Measurements from ENCODE around the gene CCNQ. TPM values are rescaled to one million over a fixed set of nuclear protein-coding genes. Genes with fewer than 3 reads are reported as not detected.

The CCNQ gene
- polyA plus RNA-seq, 1 donor (not counting 4 experiments of a cell fraction or from before 2014, with no cell fraction given): 31.1 TPM

DNA sequence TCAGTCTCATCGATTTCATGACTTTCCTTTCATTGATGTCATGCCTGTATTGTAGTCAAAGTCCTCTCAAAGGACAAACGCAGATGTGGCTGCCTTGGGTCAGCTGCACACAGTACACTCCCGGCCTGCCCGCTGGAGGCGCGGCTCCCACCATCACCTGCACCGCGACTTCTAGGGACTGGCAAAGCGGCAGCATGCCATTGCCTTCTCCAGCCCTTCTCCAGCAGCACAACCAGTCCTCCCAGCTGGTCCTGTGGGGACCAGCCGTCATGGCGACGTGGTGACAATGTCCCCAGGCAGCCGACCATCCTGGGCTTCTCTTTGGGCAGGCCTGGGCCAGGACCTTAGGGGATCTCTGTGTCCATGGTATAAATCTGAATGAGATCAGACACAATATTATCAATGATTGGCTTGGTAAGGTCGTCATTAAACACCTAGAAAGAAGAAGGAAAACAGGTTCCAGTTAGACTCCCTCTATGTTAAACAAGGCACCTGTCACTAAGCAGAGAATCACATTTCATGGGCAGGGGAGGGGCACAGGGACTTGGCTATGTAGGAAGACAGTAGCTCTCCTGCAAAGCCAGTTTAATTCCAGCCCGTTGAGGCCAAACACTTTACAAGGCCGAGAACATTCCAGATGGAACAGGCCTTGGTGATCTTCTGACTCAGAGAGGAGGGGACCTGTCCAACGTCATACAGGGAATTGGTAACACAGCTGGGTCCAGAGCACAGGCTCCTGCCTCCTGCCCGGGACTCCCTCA lies 10.7 kb downstream of the CCNQ start:
- H4K20me1 ChIP-seq (ENCODE audit: control insufficient read depth, extremely low read depth, insufficient read depth, low read length): no peaks in the 10 kb centered on the region
- H3K4me3 ChIP-seq (ENCODE audit: control insufficient read depth in 2 of 3, extremely low read depth in 1 of 3, insufficient read depth in 2 of 3, low read depth in 1 of 3, low read length in 3 of 3): no peak overlapping the region
- FAIRE-seq: no peak
- no peak overlapping the region for H3K9ac ChIP-seq (ENCODE audit: control insufficient read depth, extremely low read depth, insufficient read depth, low read length)
- no peaks in the 10 kb centered on the region for H3K9me3 ChIP-seq (ENCODE audit: control insufficient read depth, low read depth, low read length)
- H3K36me3 ChIP-seq (ENCODE audit: control insufficient read depth in 2 of 2, extremely low read depth in 1 of 2, insufficient read depth in 2 of 2, low read length in 2 of 2): peaks cover 3 to 7% of the 10 kb centered on the region in 2 experiments
- H3K79me2 ChIP-seq (ENCODE audit: control insufficient read depth, insufficient read depth, low read length): no peaks in the 10 kb centered on the region
- DNase-seq (ENCODE audit: low read depth, low spot score): no peak
- H3K27ac ChIP-seq (ENCODE audit: control insufficient read depth, insufficient read depth, low read length): no peak overlapping the region
- no peak overlapping the region for H2AFZ ChIP-seq (ENCODE audit: control insufficient read depth, low read length)
- peaks cover 2% of the 10 kb centered on the region for H3K4me1 ChIP-seq (ENCODE audit: control insufficient read depth, extremely low read depth, insufficient read depth, low read length)
- dilution Hi-C loops (cut with MboI; ENCODE audit: extremely low pct_ligation_motif_present, low sequenced_read_pairs): no loop called here
- TF ChIP-seq, protein P1, sequence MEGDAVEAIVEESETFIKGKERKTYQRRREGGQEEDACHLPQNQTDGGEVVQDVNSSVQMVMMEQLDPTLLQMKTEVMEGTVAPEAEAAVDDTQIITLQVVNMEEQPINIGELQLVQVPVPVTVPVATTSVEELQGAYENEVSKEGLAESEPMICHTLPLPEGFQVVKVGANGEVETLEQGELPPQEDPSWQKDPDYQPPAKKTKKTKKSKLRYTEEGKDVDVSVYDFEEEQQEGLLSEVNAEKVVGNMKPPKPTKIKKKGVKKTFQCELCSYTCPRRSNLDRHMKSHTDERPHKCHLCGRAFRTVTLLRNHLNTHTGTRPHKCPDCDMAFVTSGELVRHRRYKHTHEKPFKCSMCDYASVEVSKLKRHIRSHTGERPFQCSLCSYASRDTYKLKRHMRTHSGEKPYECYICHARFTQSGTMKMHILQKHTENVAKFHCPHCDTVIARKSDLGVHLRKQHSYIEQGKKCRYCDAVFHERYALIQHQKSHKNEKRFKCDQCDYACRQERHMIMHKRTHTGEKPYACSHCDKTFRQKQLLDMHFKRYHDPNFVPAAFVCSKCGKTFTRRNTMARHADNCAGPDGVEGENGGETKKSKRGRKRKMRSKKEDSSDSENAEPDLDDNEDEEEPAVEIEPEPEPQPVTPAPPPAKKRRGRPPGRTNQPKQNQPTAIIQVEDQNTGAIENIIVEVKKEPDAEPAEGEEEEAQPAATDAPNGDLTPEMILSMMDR (optimal IDR thresholded peaks at IDR 0.05 in 1 of 3, IDR thresholded peaks at IDR 0.05 in 1 of 3, conservative IDR thresholded peaks at IDR 0.05 in 1 of 3; ENCODE audit: extremely low read depth in 1 of 3, insufficient read depth in 2 of 3, low read length in 3 of 3): no peak
- no peak for TF ChIP-seq EZH2 (IDR thresholded peaks at IDR 0.05; ENCODE audit: low read length)
- no peak overlapping the region for H3K4me2 ChIP-seq (ENCODE audit: control insufficient read depth, extremely low read depth, insufficient read depth, low read depth, low read length)
- no peaks in the 10 kb centered on the region for H3K27me3 ChIP-seq (ENCODE audit: control insufficient read depth, extremely low read depth, insufficient read depth, low read length)
- H3K9me1 ChIP-seq (ENCODE audit: control insufficient read depth, extremely low read depth, insufficient read depth, low read length): no peaks in the 10 kb centered on the region

DNA sequence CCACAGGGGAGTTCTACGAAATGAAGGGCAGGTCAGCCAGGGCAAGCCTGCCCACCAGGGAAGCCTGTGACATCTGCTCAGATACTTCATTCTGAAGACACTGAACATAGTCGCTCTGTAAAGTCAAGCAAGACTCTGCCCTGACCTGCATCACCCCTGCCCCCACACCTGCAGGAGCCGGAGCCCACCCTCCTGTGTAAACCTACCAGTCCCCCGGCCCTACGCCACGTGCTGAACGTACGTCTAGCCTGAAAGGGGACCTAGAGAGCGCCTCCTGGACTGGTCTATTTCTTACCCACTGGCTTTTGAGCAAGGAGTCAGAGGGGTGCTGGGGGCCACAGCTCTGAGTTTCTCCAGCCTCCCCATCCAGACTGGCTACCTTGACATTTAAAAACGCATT lies 11.6 kb downstream of the CCNQ start:
- no peak overlapping the region for H3K4me2 ChIP-seq (ENCODE audit: control insufficient read depth, extremely low read depth, insufficient read depth, low read depth, low read length)
- H3K4me3 ChIP-seq (ENCODE audit: control insufficient read depth in 2 of 3, extremely low read depth in 1 of 3, insufficient read depth in 2 of 3, low read depth in 1 of 3, low read length in 3 of 3): no peak overlapping the region
- H3K4me1 ChIP-seq (ENCODE audit: control insufficient read depth, extremely low read depth, insufficient read depth, low read length): peaks cover 6% of the 10 kb centered on the region
- H4K20me1 ChIP-seq (ENCODE audit: control insufficient read depth, extremely low read depth, insufficient read depth, low read length): no peaks in the 10 kb centered on the region
- dilution Hi-C loops (cut with MboI; ENCODE audit: extremely low pct_ligation_motif_present, low sequenced_read_pairs): no loop called here
- peaks cover 3 to 7% of the 10 kb centered on the region in 2 experiments for H3K36me3 ChIP-seq (ENCODE audit: control insufficient read depth in 2 of 2, extremely low read depth in 1 of 2, insufficient read depth in 2 of 2, low read length in 2 of 2)
- H3K9me1 ChIP-seq (ENCODE audit: control insufficient read depth, extremely low read depth, insufficient read depth, low read length): no peaks in the 10 kb centered on the region
- FAIRE-seq (no peak), DNase-seq (ENCODE audit: low read depth, low spot score) (no peak)
- no peak overlapping the region for H3K27ac ChIP-seq (ENCODE audit: control insufficient read depth, insufficient read depth, low read length)
- no peaks in the 10 kb centered on the region for H3K27me3 ChIP-seq (ENCODE audit: control insufficient read depth, extremely low read depth, insufficient read depth, low read length)
- H3K79me2 ChIP-seq (ENCODE audit: control insufficient read depth, insufficient read depth, low read length): no peaks in the 10 kb centered on the region
- TF ChIP-seq EZH2 (IDR thresholded peaks at IDR 0.05; ENCODE audit: low read length): no peak
- TF ChIP-seq, protein P1 (optimal IDR thresholded peaks at IDR 0.05 in 1 of 3, IDR thresholded peaks at IDR 0.05 in 1 of 3, conservative IDR thresholded peaks at IDR 0.05 in 1 of 3; ENCODE audit: extremely low read depth in 1 of 3, insufficient read depth in 2 of 3, low read length in 3 of 3): no peak
- no peak overlapping the region for H2AFZ ChIP-seq (ENCODE audit: control insufficient read depth, low read length)
- H3K9me3 ChIP-seq (ENCODE audit: control insufficient read depth, low read depth, low read length): no peaks in the 10 kb centered on the region
- H3K9ac ChIP-seq (ENCODE audit: control insufficient read depth, extremely low read depth, insufficient read depth, low read length): no peak overlapping the region
